Fibroblast of lung (primary cell): ENCODE measurements around the gene ANKRD52. TPM values are rescaled to one million over a fixed set of nuclear protein-coding genes. Genes with fewer than 3 reads are reported as not detected.

Source experiments
- DNase-seq, 2 donors: peaks; one replicate each; pipeline versions ENCODE4 v3.0.0 to v3.0.0-alpha.2; 2010; ENCODE audit warnings: low read depth in 2 of 2
- H2AFZ ChIP-seq: 2 replicates; pipeline ENCODE4 v1.5.1; 2012; ENCODE audit warnings: low read length, control low read depth, inconsistent platforms
- H3K27ac ChIP-seq: 2 replicates; pipeline ENCODE4 v1.5.1; 2011; ENCODE audit warnings: low read length, control low read depth; ENCODE audit not compliant: insufficient read depth
- H3K27me3 ChIP-seq: 2 replicates; pipeline ENCODE4 v1.5.1; 2011; ENCODE audit warnings: mild to moderate bottlenecking, low read length; ENCODE audit not compliant: control insufficient read depth, insufficient read depth
- H3K36me3 ChIP-seq: 2 replicates; pipeline ENCODE4 v1.5.1; 2011; ENCODE audit warnings: low read length; ENCODE audit not compliant: control insufficient read depth, insufficient read depth
- H3K4me1 ChIP-seq: 2 replicates; pipeline ENCODE4 v1.5.1; 2011; ENCODE audit warnings: low read length; ENCODE audit not compliant: control insufficient read depth, insufficient read depth; ENCODE audit errors: extremely low read depth
- H3K4me2 ChIP-seq: 2 replicates; pipeline ENCODE4 v1.5.1; 2011; ENCODE audit warnings: low read length, control low read depth; ENCODE audit not compliant: insufficient read depth; ENCODE audit errors: extremely low read depth
- H3K4me3 ChIP-seq, 4 experiments: fragments of 200-600 bp in 1 of 4; sonication (generic) in 1 of 4; replicated peaks in 1 of 4; 2 replicates each; pipeline ENCODE4 v1.5.1; 2011 to 2016; ENCODE audit warnings: low read length in 4 of 4, low read depth in 3 of 4, mild to moderate bottlenecking in 3 of 4, control low read depth in 2 of 4, inconsistent platforms in 1 of 4, mixed read lengths in 1 of 4; ENCODE audit not compliant: insufficient read depth in 1 of 4; ENCODE audit errors: control extremely low read depth in 1 of 4
- H3K79me2 ChIP-seq: 2 replicates; pipeline ENCODE4 v1.5.1; 2012; ENCODE audit warnings: mild to moderate bottlenecking, low read length, inconsistent platforms; ENCODE audit not compliant: control insufficient read depth, insufficient read depth
- H3K9ac ChIP-seq: 2 replicates; pipeline ENCODE4 v1.5.1; 2011; ENCODE audit warnings: mild to moderate bottlenecking, low read length, control low read depth; ENCODE audit not compliant: insufficient read depth
- H3K9me3 ChIP-seq: 2 replicates; pipeline ENCODE4 v1.5.1; 2012; ENCODE audit warnings: low read depth, low read length; ENCODE audit not compliant: control insufficient read depth, insufficient read depth
- H4K20me1 ChIP-seq: 2 replicates; pipeline ENCODE4 v1.5.1; 2011; ENCODE audit warnings: low read length; ENCODE audit not compliant: control insufficient read depth, insufficient read depth; ENCODE audit errors: extremely low read depth
- CTCF ChIP-seq, 2 donors: IDR thresholded peaks in 1 of 2; conservative IDR thresholded peaks in 1 of 2; 1 replicate in 1 of 2; 2 replicates in 1 of 2; pipeline ENCODE4 v1.5.1; 2011 to 2012; ENCODE audit warnings: low read length in 2 of 2, control low read depth in 1 of 2, inconsistent platforms in 1 of 2, low read depth in 1 of 2, mild to moderate bottlenecking in 1 of 2
- EZH2 ChIP-seq: IDR thresholded peaks from 2 replicates; pipeline ENCODE4 v1.5.1; 2012; ENCODE audit warnings: low read length, control low read depth, mild to moderate bottlenecking; ENCODE audit errors: missing control alignments
- polyA plus RNA-seq, 2 donors: library from polyadenylated mRNA; depleted of rRNA in 1 of 2; stranded (reverse) in 1 of 2; unstranded in 1 of 2; fragments of >200 nt; gene quantifications; 2 replicates each; pipeline ENCODE4 v1.2.1, GENCODE V29; 2011 to 2012; ENCODE audit warnings: missing spikeins in 1 of 2
- total RNA-seq: library from RNA; depleted of rRNA; stranded (reverse); fragments of >200 nt; gene quantifications from 2 replicates; pipeline ENCODE4 v1.2.1, GENCODE V29; 2014

Gene ANKRD52
- total and polyA plus RNA-seq, 2 donors (not counting 1 experiment from before 2014, with no cell fraction given), result 12.2 to 14.9 TPM

- H3K27ac ChIP-seq, result peak within 1 kb of the TSS; percentile 87
- peak within 1 kb of the TSS; percentile 93 for H3K4me2 ChIP-seq
- no peaks in the 10 kb centered on the region for H3K27me3 ChIP-seq
- peaks cover 5% of the 10 kb centered on the region for H3K4me1 ChIP-seq
- no peaks in the 10 kb centered on the region for H4K20me1 ChIP-seq
- peak within 1 kb of the TSS; percentile 69 to 91 (median 86) for H3K4me3 ChIP-seq
- peak; percentile 75 to 89 for DNase-seq
- H2AFZ ChIP-seq, result peak within 1 kb of the TSS; percentile 79
- H3K36me3 ChIP-seq, result peaks cover 2% of the 10 kb centered on the region
- H3K9me3 ChIP-seq, result no peaks in the 10 kb centered on the region
- TF ChIP-seq EZH2, result no peak
- peak; percentile 50 to 53 for TF ChIP-seq CTCF (conservative IDR thresholded peaks at IDR 0.05 in 1 of 2, IDR thresholded peaks at IDR 0.05 in 1 of 2; ENCODE audit: low read depth in 1 of 2, low read length in 2 of 2)
- H3K9ac ChIP-seq, result peak within 1 kb of the TSS; percentile 72
- H3K79me2 ChIP-seq, result peaks cover 31% of the 10 kb centered on the region
These were observed 68.9 kb downstream of the ANKRD52 start, which contains the start of gene SMARCC2 for GRCh38 chr12:56189099-56189917. SMARCC2 (minus strand) TSS chr12:56189483; CDS start chr12:56189461, 22 bp downstream.

GRCh38 chr12:56188778-56189098 is 69.4 kb downstream of the ANKRD52 start:
- peak overlapping the region; percentile 27 for H2AFZ ChIP-seq
- peak overlapping the region; percentile 59 for H3K27ac ChIP-seq
- peaks cover 31% of the 10 kb centered on the region for H3K79me2 ChIP-seq
- TF ChIP-seq EZH2, result no peak
- no peak for TF ChIP-seq CTCF (conservative IDR thresholded peaks at IDR 0.05 in 1 of 2, IDR thresholded peaks at IDR 0.05 in 1 of 2; ENCODE audit: low read depth in 1 of 2, low read length in 2 of 2)
- H3K4me1 ChIP-seq, result peaks cover 5% of the 10 kb centered on the region
- DNase-seq, result no peak
- no peaks in the 10 kb centered on the region for H4K20me1 ChIP-seq
- H3K36me3 ChIP-seq, result peaks cover 4% of the 10 kb centered on the region
- H3K9ac ChIP-seq, result peak overlapping the region; percentile 71
- H3K27me3 ChIP-seq, result no peaks in the 10 kb centered on the region
- no peaks in the 10 kb centered on the region for H3K9me3 ChIP-seq
- H3K4me3 ChIP-seq, result peak overlapping the region; percentile 69 to 89 (median 85)
- H3K4me2 ChIP-seq, result peak overlapping the region; percentile 80

- no peaks in the 10 kb centered on the region for H4K20me1 ChIP-seq
- H3K4me3 ChIP-seq, result peak overlapping the region; percentile 69 to 89 (median 85)
- H3K27me3 ChIP-seq, result no peaks in the 10 kb centered on the region
- no peak overlapping the region for H2AFZ ChIP-seq
- H3K9me3 ChIP-seq, result no peaks in the 10 kb centered on the region
- H3K36me3 ChIP-seq, result peaks cover 4% of the 10 kb centered on the region
- TF ChIP-seq EZH2 (no peak), CTCF (conservative IDR thresholded peaks at IDR 0.05 in 1 of 2, IDR thresholded peaks at IDR 0.05 in 1 of 2; ENCODE audit: low read depth in 1 of 2, low read length in 2 of 2) (no peak)
- H3K27ac ChIP-seq, result peak overlapping the region; percentile 59
- H3K4me1 ChIP-seq, result peaks cover 4% of the 10 kb centered on the region
- H3K4me2 ChIP-seq, result peak overlapping the region; percentile 80
- DNase-seq, result no peak
- H3K79me2 ChIP-seq, result peaks cover 31% of the 10 kb centered on the region
- peak overlapping the region; percentile 71 for H3K9ac ChIP-seq
These were observed 69.9 kb downstream of the ANKRD52 start for GRCh38 chr12:56188131-56188777.
